HFFc6 (cell line): ENCODE measurements around the gene AKAP13. TPM values are rescaled to one million over a fixed set of nuclear protein-coding genes. Genes with fewer than 3 reads are reported as not detected.

Experiments
- DNase-seq: peaks from one replicate; pipeline ENCODE4 v3.0.0-alpha.2; 2018
- H3K27ac Mint-ChIP-seq: 2 replicates; pipeline ENCODE4 v1.8.0; 2020; ENCODE audit warnings: mild to moderate bottlenecking, mixed read lengths
- H3K27me3 Mint-ChIP-seq: 2 replicates; pipeline ENCODE4 v1.8.0; 2021; ENCODE audit warnings: mild to moderate bottlenecking, moderate library complexity, mixed read lengths; ENCODE audit not compliant: insufficient read depth
- H3K36me3 Mint-ChIP-seq: 2 replicates; pipeline ENCODE4 v1.8.0; 2021; ENCODE audit warnings: low read depth, mixed read lengths
- H3K4me1 Mint-ChIP-seq: 2 replicates; pipeline ENCODE4 v1.8.0; 2020; ENCODE audit warnings: low read depth, mixed read lengths
- H3K4me3 Mint-ChIP-seq: 2 replicates; pipeline ENCODE4 v1.8.0; 2020; ENCODE audit warnings: mild to moderate bottlenecking, moderate library complexity, mixed read lengths
- H3K9me3 Mint-ChIP-seq: 2 replicates; pipeline ENCODE4 v1.8.0; 2020; ENCODE audit warnings: mild to moderate bottlenecking, mixed read lengths
- CTCF ChIP-seq: fragments of 200-600 bp; sonication (generic); IDR thresholded peaks from 2 replicates; pipeline ENCODE4 v1.5.0; 2021; ENCODE audit warnings: antibody characterized with exemption, mild to moderate bottlenecking
- total RNA-seq, 6 experiments: library from RNA; stranded (reverse); fragmentation: NEBNext Ultra II Directional; extraction: Animal tissue kit (Norgen Biotek cat#: 25700); gene quantifications; 2 replicates in 1 of 6; 3 replicates in 5 of 6; pipeline ENCODE4 v1.2.3, GENCODE V29; 2021

The AKAP13 gene
- total RNA-seq, 6 experiments from 2014 or later: 29.0 to 51.3 (median 35.6) TPM

DNA sequence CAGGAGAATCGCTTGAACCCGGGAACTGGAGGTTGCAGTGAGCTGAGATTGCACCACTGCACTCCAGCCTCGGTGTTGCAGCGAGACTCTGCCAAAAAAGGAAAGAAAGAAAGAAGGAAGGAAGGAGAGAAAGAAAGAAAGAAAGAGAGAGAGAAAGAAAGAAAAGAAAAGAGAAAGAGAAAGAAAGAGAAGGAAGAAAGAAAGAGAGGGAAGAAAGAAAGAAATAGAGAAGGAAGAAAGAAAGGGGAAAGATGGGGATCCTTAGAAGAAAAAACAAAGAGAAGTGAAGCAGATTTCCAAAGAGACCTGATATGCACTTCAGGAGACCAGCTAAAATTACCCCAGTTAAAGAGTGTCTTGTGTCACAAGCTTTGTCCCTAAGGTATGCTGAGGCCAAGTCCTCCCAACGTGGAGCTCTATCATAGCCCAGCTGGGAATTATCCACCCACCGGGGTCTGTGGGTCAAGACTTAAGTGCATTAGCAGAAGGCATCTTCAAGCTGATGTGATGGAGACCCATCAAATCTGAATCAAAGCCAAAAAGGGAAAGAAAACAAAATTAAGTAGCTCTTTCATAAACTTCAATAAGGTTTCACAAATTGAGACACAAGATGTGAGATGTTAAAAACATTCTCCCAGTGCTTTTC, 17.8 kb upstream of the AKAP13 start:
- H3K36me3 Mint-ChIP-seq: no peaks in the 10 kb centered on the region
- DNase-seq: no peak
- H3K27ac Mint-ChIP-seq: no peak overlapping the region
- no peaks in the 10 kb centered on the region for H3K9me3 Mint-ChIP-seq
- TF ChIP-seq CTCF: no peak
- H3K27me3 Mint-ChIP-seq: peaks cover 2% of the 10 kb centered on the region; the same call in 1 of the 2 replicates
- no peak overlapping the region for H3K4me3 Mint-ChIP-seq
- peaks cover 12% of the 10 kb centered on the region for H3K4me1 Mint-ChIP-seq

- Mint-ChIP-seq H3K27ac (no peak overlapping the region), H3K36me3 (no peaks in the 10 kb centered on the region), H3K27me3 (peaks cover 2% of the 10 kb centered on the region; the same call in 1 of the 2 replicates), H3K9me3 (no peaks in the 10 kb centered on the region), H3K4me1 (no peaks in the 10 kb centered on the region), H3K4me3 (no peak overlapping the region)
- no peak for DNase-seq
- no peak for TF ChIP-seq CTCF
Observed at GRCh38 chr15:85365980-85366379, 14.4 kb upstream of the AKAP13 start.

- Mint-ChIP-seq H3K27ac (no peak overlapping the region), H3K36me3 (no peaks in the 10 kb centered on the region), H3K27me3 (peaks cover 2% of the 10 kb centered on the region; the same call in 1 of the 2 replicates)
Observed at GRCh38 chr15:85367741-85368140, 12.7 kb upstream of the AKAP13 start.

DNA sequence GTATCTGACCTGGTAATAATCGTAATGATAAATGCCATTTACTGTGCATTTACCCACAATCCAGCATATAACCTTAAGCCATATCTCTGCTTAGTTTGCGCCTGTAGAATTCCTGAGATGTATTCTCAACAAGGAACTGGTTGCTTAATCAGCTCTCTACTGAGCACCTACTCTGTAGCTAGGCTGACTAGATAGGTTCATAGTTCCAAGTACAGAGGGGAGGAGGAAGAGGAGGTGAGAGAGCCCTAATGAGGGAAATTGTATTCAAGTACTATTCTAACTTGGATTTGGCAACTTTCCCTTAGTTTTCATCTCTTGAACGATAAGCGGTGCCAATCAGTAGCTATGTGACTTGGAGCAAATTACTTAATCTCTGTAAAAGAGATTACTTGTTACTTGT, 5.6 kb upstream of the AKAP13 start:
- H3K27ac Mint-ChIP-seq: no peak overlapping the region
- H3K4me3 Mint-ChIP-seq: no peak overlapping the region
- no peaks in the 10 kb centered on the region for H3K9me3 Mint-ChIP-seq
- H3K27me3 Mint-ChIP-seq: peaks cover 3% of the 10 kb centered on the region
- no peak for DNase-seq
- H3K4me1 Mint-ChIP-seq: peaks cover 8% of the 10 kb centered on the region
- no peak for TF ChIP-seq CTCF
- H3K36me3 Mint-ChIP-seq: no peaks in the 10 kb centered on the region

More at GRCh38 chr15:85367741-85368140, 12.7 kb upstream of the AKAP13 start:
- no peak for TF ChIP-seq CTCF
- Mint-ChIP-seq H3K4me1 (no peaks in the 10 kb centered on the region), H3K9me3 (no peaks in the 10 kb centered on the region), H3K4me3 (no peak overlapping the region)
- DNase-seq: no peak

GRCh38 chr15:85377269-85377668, 3.1 kb upstream of the AKAP13 start:
- H3K4me3 Mint-ChIP-seq: no peak overlapping the region
- no peak for TF ChIP-seq CTCF

More at GRCh38 chr15:85377269-85377668, 3.1 kb upstream of the AKAP13 start:
- Mint-ChIP-seq H3K36me3 (no peaks in the 10 kb centered on the region), H3K4me1 (peaks cover 16% of the 10 kb centered on the region), H3K27me3 (peaks cover 3% of the 10 kb centered on the region), H3K9me3 (no peaks in the 10 kb centered on the region), H3K27ac (no peak overlapping the region)
- no peak for DNase-seq
